ENCODE results near the gene FAM241B. TPM values are rescaled to one million over a fixed set of nuclear protein-coding genes. Genes with fewer than 3 reads are reported as not detected.

Gene FAM241B
- total and polyA plus RNA-seq, 10 of the 15 experiments (the other 5 are each of a cell fraction or from before 2014, with no cell fraction given): 0.09 to 0.99 (median 0.24) TPM

GRCh38 chr10:69680610-69681009 lies 50.6 kb downstream of the FAM241B start (continued):
- TF ChIP-seq, protein P1, sequence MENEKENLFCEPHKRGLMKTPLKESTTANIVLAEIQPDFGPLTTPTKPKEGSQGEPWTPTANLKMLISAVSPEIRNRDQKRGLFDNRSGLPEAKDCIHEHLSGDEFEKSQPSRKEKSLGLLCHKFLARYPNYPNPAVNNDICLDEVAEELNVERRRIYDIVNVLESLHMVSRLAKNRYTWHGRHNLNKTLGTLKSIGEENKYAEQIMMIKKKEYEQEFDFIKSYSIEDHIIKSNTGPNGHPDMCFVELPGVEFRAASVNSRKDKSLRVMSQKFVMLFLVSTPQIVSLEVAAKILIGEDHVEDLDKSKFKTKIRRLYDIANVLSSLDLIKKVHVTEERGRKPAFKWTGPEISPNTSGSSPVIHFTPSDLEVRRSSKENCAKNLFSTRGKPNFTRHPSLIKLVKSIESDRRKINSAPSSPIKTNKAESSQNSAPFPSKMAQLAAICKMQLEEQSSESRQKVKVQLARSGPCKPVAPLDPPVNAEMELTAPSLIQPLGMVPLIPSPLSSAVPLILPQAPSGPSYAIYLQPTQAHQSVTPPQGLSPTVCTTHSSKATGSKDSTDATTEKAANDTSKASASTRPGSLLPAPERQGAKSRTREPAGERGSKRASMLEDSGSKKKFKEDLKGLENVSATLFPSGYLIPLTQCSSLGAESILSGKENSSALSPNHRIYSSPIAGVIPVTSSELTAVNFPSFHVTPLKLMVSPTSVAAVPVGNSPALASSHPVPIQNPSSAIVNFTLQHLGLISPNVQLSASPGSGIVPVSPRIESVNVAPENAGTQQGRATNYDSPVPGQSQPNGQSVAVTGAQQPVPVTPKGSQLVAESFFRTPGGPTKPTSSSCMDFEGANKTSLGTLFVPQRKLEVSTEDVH (IDR thresholded peaks at IDR 0.05; ENCODE audit: low read depth, partially characterized antibody): no peak
- TF ChIP-seq CEBPZ (IDR thresholded peaks at IDR 0.05; ENCODE audit: low read depth, low read length): no peak

DNA sequence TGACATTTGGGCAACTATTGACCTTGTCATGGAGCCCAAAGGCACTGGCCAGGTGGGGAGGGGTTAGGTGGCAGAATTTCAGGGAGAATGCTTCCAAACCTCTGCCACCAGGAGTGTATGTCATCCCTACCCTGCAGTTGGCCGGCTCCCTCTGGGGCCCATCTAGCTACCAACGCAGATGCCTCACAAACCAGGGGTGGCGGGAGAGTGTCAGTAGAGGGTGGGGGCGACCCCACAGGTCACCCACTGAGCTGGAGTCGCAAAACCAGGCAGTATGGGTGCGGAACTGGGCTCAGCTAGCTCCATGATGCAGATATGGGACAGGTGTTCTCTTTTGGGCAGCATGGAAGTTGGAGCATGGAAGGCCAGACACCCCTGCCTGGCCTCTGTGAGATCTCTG lies 51.4 kb downstream of the FAM241B start:
- ChIA-PET POLR2A (no interaction called here), SMC1A (ENCODE audit: uncharacterized antibody, unreplicated experiment) (interaction anchor here (1.3 kb wide), 1 partner anchor 8 kb away, joined by 3 read pairs; no protein-coding TSS in a partner anchor), CTCF (interaction anchor here (1.5 kb wide), 1 partner anchor 34 kb away, joined by 3 read pairs; no protein-coding TSS in a partner anchor), RAD21 (ENCODE audit: unreplicated experiment) (no interaction called here)
- ATAC-seq (no peak), FAIRE-seq (no peak), DNase-seq (ENCODE audit: low read depth, low spot score) (no peak)
- no peak overlapping the region for H2AFZ ChIP-seq (ENCODE audit: control insufficient read depth, low read depth, low read length)
- H3K27me3 ChIP-seq (replicated peaks in 1 of 2; ENCODE audit: control insufficient read depth in 2 of 2, insufficient read depth in 2 of 2, low read length in 1 of 2): peaks cover 2 to 6% of the 10 kb centered on the region in 2 experiments; a peak in 2 of 4 replicates
- H3K9me3 ChIP-seq (replicated peaks; ENCODE audit: control insufficient read depth, insufficient read depth, low read length): no peaks in the 10 kb centered on the region
- WGBS (ENCODE audit: insufficient coverage, insufficient replicate concordance, low lambda C conversion rate, missing lambda C conversion rate): 9% methylated on average over 6 of the region's 6 CpGs
- no peaks in the 10 kb centered on the region for H4K20me1 ChIP-seq (ENCODE audit: control insufficient read depth, insufficient read depth)
- H3K9ac ChIP-seq (ENCODE audit: control insufficient read depth, insufficient read depth, low read length): no peak overlapping the region
- intact Hi-C loops (cut with micrococcal nuclease; ENCODE audit: unreplicated experiment) (no loop called here), in situ Hi-C loops (cut with MboI) (no loop called here)
- TF ChIP-seq TARDBP (IDR thresholded peaks at IDR 0.05; ENCODE audit: borderline replicate concordance) (no peak), SUZ12 (IDR thresholded peaks at IDR 0.05; ENCODE audit: unreplicated experiment) (no peak), PAX8 (IDR thresholded peaks at IDR 0.05) (no peak), RCOR1 (conservative IDR thresholded peaks at IDR 0.05; ENCODE audit: low read depth, low read length) (no peak), TCF7 (IDR thresholded peaks at IDR 0.05; ENCODE audit: borderline replicate concordance) (no peak)
- no peak overlapping the region for H3K4me3 ChIP-seq
- no peaks in the 10 kb centered on the region for H3K36me3 ChIP-seq (ENCODE audit: control insufficient read depth in 2 of 2, insufficient read depth in 2 of 2, low read length in 1 of 2)
- H3K4me1 ChIP-seq (ENCODE audit: control insufficient read depth, insufficient read depth, low read length): no peaks in the 10 kb centered on the region
- BruUV-seq (replicated peaks): no TSS peak
- no peak overlapping the region for H3K27ac ChIP-seq (ENCODE audit: control insufficient read depth, insufficient read depth)
- no peak overlapping the region for H3K4me2 ChIP-seq (ENCODE audit: control insufficient read depth, insufficient read depth)
- H3K79me2 ChIP-seq (ENCODE audit: control insufficient read depth, insufficient read depth, low read length): no peaks in the 10 kb centered on the region

All from GM12878 (cell line).